Activated CD8-positive, alpha-beta T cell treated with anti-CD3 and anti-CD28 coated beads for 36 hours (primary cell): ENCODE results near the gene MMP11. TPM values are rescaled to one million over a fixed set of nuclear protein-coding genes. Genes with fewer than 3 reads are reported as not detected.

Experiments used
- ATAC-seq: fragments of 200-7000 bp; cut with Tn5 transposase; one replicate; pipeline ENCODE4 v1.10.0; 2021; ENCODE audit warnings: mild to moderate bottlenecking, moderate library complexity
- CTCF ChIA-PET: fragments of 350-600 bp; sonication (Branson Sonifier 250); formaldehyde crosslinking; loops from one replicate; lab custom pipeline; 2021; ENCODE audit warnings: antibody characterized with exemption; lab: Charles Lee
- POLR2A ChIA-PET: fragments of 350-600 bp; sonication (Branson Sonifier 250); formaldehyde crosslinking; loops from one replicate; lab custom pipeline; 2021; ENCODE audit warnings: antibody characterized with exemption; lab: Charles Lee
- DNase-seq: peaks from one replicate; pipeline ENCODE4 v3.0.0-alpha.2; 2020
- H3K27ac Mint-ChIP-seq: one replicate; pipeline ENCODE4 v1.8.0; 2021; ENCODE audit warnings: mild to moderate bottlenecking, mixed read lengths
- H3K27me3 Mint-ChIP-seq: one replicate; pipeline ENCODE4 v1.8.0; 2021; ENCODE audit warnings: mixed read lengths
- H3K36me3 Mint-ChIP-seq: one replicate; pipeline ENCODE4 v1.8.0; 2021; ENCODE audit warnings: low read depth, mixed read lengths
- H3K4me1 Mint-ChIP-seq: one replicate; pipeline ENCODE4 v1.8.0; 2021; ENCODE audit warnings: low read depth, mixed read lengths
- H3K4me3 Mint-ChIP-seq: one replicate; pipeline ENCODE4 v1.8.0; 2021; ENCODE audit warnings: mild to moderate bottlenecking, moderate library complexity, mixed read lengths
- H3K9me3 Mint-ChIP-seq: one replicate; pipeline ENCODE4 v1.8.0; 2021; ENCODE audit warnings: mixed read lengths
- intact Hi-C: fragments of 100-400 bp; cut with micrococcal nuclease; formaldehyde crosslinking; loops from one replicate; pipeline ENCODE4 v1.10.0; 2022
- total RNA-seq, 2 experiments: library from RNA; stranded (reverse); gene quantifications; one replicate each; pipeline ENCODE4 v1.2.3, GENCODE V29; 2021
- TF ChIP-seq, protein P1 (sequence below): fragments of 200-600 bp; IDR thresholded peaks from one replicate; pipeline ENCODE4 v1.8.0; 2022; ENCODE audit warnings: antibody characterized with exemption, mild to moderate bottlenecking

The MMP11 gene
- total RNA-seq, 2 experiments from 2014 or later: 0.85 to 1.4 TPM

GRCh38 chr22:23756891-23757290 is 15.8 kb upstream of the MMP11 start:
- ATAC-seq (peak; percentile 80), DNase-seq (peak; percentile 38)
- ChIA-PET POLR2A (no interaction called here), CTCF (interaction anchor here (0.9 to 2.6 kb wide), 2 partner anchors 14 to 165 kb away, joined by 3 to 9 read pairs; no protein-coding TSS in a partner anchor)
- TF ChIP-seq, protein P1, sequence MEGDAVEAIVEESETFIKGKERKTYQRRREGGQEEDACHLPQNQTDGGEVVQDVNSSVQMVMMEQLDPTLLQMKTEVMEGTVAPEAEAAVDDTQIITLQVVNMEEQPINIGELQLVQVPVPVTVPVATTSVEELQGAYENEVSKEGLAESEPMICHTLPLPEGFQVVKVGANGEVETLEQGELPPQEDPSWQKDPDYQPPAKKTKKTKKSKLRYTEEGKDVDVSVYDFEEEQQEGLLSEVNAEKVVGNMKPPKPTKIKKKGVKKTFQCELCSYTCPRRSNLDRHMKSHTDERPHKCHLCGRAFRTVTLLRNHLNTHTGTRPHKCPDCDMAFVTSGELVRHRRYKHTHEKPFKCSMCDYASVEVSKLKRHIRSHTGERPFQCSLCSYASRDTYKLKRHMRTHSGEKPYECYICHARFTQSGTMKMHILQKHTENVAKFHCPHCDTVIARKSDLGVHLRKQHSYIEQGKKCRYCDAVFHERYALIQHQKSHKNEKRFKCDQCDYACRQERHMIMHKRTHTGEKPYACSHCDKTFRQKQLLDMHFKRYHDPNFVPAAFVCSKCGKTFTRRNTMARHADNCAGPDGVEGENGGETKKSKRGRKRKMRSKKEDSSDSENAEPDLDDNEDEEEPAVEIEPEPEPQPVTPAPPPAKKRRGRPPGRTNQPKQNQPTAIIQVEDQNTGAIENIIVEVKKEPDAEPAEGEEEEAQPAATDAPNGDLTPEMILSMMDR: no peak
- Mint-ChIP-seq H3K27ac (no peak overlapping the region), H3K36me3 (no peaks in the 10 kb centered on the region), H3K9me3 (no peaks in the 10 kb centered on the region), H3K4me1 (peaks cover 8% of the 10 kb centered on the region), H3K4me3 (no peak overlapping the region), H3K27me3 (no peaks in the 10 kb centered on the region)
- intact Hi-C loops: no loop called here

GRCh38 chr22:23759566-23759965 is 13.1 kb upstream of the MMP11 start:
- H3K4me1 Mint-ChIP-seq: peaks cover 24% of the 10 kb centered on the region
- TF ChIP-seq, protein P1: no peak
- no peaks in the 10 kb centered on the region for H3K27me3 Mint-ChIP-seq
- H3K9me3 Mint-ChIP-seq: no peaks in the 10 kb centered on the region
- no peak overlapping the region for H3K4me3 Mint-ChIP-seq
- no peak overlapping the region for H3K27ac Mint-ChIP-seq
- DNase-seq (no peak), ATAC-seq (no peak)
- ChIA-PET POLR2A (interaction anchor here (0.6 to 1.8 kb wide), 2 partner anchors 9 to 135 kb away, joined by 3 to 5 read pairs; partner anchors contain the start of gene ZNF70), CTCF (interaction anchor here (0.6 to 2.6 kb wide), 2 partner anchors 11 to 56 kb away, joined by 3 to 9 read pairs; no protein-coding TSS in a partner anchor)
- intact Hi-C loops: no loop called here
- peaks cover 6% of the 10 kb centered on the region for H3K36me3 Mint-ChIP-seq

DNA sequence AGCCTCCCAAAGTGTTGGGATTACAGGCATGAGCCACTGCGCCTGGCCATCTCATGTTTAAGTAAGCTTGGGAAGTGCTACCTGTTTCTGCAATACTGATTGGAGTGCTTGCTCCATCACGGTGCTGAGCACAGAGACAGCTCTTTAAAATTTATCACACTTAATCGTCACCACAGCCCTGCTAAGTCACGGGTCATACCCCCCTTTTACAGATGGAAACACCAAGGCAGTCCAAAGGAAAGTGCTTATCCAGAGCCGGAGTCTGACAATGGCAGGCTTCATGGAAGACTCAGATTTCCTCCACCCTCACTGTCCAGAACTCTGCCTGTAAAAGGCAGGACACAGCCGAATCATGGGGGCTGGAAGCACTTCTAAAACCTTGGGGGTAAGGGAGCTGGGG is 12.6 kb upstream of the MMP11 start:
- POLR2A ChIA-PET: interaction anchor here (0.6 to 1.8 kb wide), 2 partner anchors 9 to 134 kb away, joined by 3 to 5 read pairs; partner anchors contain the start of gene ZNF70
- no peak overlapping the region for H3K27ac Mint-ChIP-seq
- CTCF ChIA-PET: no interaction called here

GRCh38 chr22:23762842-23763578 is 9.6 kb upstream of the MMP11 start, which contains the start of gene C22orf15:
Gene C22orf15 (plus strand): TSS chr22:23762990. CDS start chr22:23763307, 317 bp downstream.
- TF ChIP-seq, protein P1: no peak
- Mint-ChIP-seq H3K27ac (peak within 1 kb of the TSS; percentile 82), H3K4me1 (peaks cover 35% of the 10 kb centered on the region), H3K36me3 (peaks cover 20% of the 10 kb centered on the region), H3K27me3 (no peaks in the 10 kb centered on the region), H3K9me3 (no peaks in the 10 kb centered on the region), H3K4me3 (peak within 1 kb of the TSS; percentile 68)
- DNase-seq: peak; percentile 34
- POLR2A ChIA-PET: interaction anchor here (0.6 to 2.7 kb wide), 6 partner anchors 8 to 69 kb away, joined by 3 to 19 read pairs (median 4); partner anchors contain the start of gene ZNF70
- ATAC-seq: no peak
- CTCF ChIA-PET: interaction anchor here (0.8 to 1.0 kb wide), 3 partner anchors 8 to 87 kb away, joined by 3 read pairs; no protein-coding TSS in a partner anchor
- intact Hi-C loops: no loop called here

More for the DNA sequence above, 12.6 kb upstream of the MMP11 start:
- no peaks in the 10 kb centered on the region for H3K27me3 Mint-ChIP-seq
- DNase-seq (no peak), ATAC-seq (no peak)
- peaks cover 11% of the 10 kb centered on the region for H3K36me3 Mint-ChIP-seq
- H3K4me1 Mint-ChIP-seq: peaks cover 29% of the 10 kb centered on the region
- no peaks in the 10 kb centered on the region for H3K9me3 Mint-ChIP-seq
- TF ChIP-seq, protein P1: no peak
- H3K4me3 Mint-ChIP-seq: no peak overlapping the region
- intact Hi-C loops: no loop called here

DNA sequence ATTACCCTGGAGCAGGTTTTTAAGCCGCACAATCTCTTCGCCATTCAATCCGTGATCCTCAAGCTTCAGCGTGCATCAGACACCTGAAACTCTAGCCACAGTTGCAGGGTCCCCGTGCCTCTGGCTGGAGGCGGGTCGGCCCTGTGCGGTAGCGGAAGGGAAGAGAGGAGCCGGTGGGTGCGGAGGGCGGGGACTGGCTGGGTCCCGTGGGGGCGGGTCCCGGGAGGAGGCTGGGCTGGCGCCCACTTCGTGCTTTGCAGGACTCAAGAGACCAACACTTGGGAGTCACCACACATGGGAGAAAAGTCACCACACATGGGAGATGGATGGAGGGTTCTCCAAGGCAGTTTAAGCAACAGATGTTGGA is 9.1 kb upstream of the MMP11 start:
- intact Hi-C loops: no loop called here
- Mint-ChIP-seq H3K4me3 (peak overlapping the region; percentile 68), H3K27ac (peak overlapping the region; percentile 82), H3K36me3 (peaks cover 20% of the 10 kb centered on the region), H3K9me3 (no peaks in the 10 kb centered on the region), H3K4me1 (peaks cover 35% of the 10 kb centered on the region), H3K27me3 (no peaks in the 10 kb centered on the region)
- TF ChIP-seq, protein P1: no peak
- DNase-seq (peak; percentile 72), ATAC-seq (peak; percentile 25)
- POLR2A ChIA-PET: interaction anchor here (0.6 to 2.7 kb wide), 8 partner anchors 8 to 70 kb away, joined by 3 to 19 read pairs (median 4); partner anchors contain the start of gene ZNF70
- CTCF ChIA-PET: interaction anchor here (0.8 to 1.0 kb wide), 3 partner anchors 8 to 86 kb away, joined by 3 read pairs; no protein-coding TSS in a partner anchor
